CD4-positive, alpha-beta T cell treated with Interferon alpha-2 for 1 hour (primary cell): Measurements from ENCODE around the gene DPP6.

Source experiments
- DNase-seq, 2 donors: peaks; one replicate each; pipeline ENCODE4 v3.0.0-alpha.2; 2020 to 2022

The DPP6 gene

GRCh38 chr7:154869436-154869835, 817.2 kb downstream of the DPP6 start:
- no peak for DNase-seq

GRCh38 chr7:154871507-154871906, 819.3 kb downstream of the DPP6 start:
- no peak for DNase-seq

- no peak for DNase-seq
These were observed 819.9 kb downstream of the DPP6 start for GRCh38 chr7:154871928-154872750.

GRCh38 chr7:154872811-154873499, 820.8 kb downstream of the DPP6 start:
- no peak for DNase-seq

- no peak for DNase-seq
These were observed 821.4 kb downstream of the DPP6 start for GRCh38 chr7:154873500-154874121.

- no peak for DNase-seq
These were observed 822.4 kb downstream of the DPP6 start for GRCh38 chr7:154874409-154875113.

GRCh38 chr7:154875297-154875696, 823.1 kb downstream of the DPP6 start:
- no peak for DNase-seq

- no peak for DNase-seq
These were observed 824.3 kb downstream of the DPP6 start for GRCh38 chr7:154876516-154876915.

GRCh38 chr7:154877031-154877430, 824.8 kb downstream of the DPP6 start:
- no peak for DNase-seq

GRCh38 chr7:154879629-154880028, 827.4 kb downstream of the DPP6 start:
- DNase-seq, result no peak

GRCh38 chr7:154880513-154880912, 828.3 kb downstream of the DPP6 start:
- no peak for DNase-seq

- no peak for DNase-seq
These were observed 828.8 kb downstream of the DPP6 start for GRCh38 chr7:154881026-154881425.

GRCh38 chr7:154881526-154881925, 829.3 kb downstream of the DPP6 start:
- DNase-seq, result no peak

- DNase-seq, result no peak
These were observed 830.8 kb downstream of the DPP6 start for GRCh38 chr7:154882931-154883474.

- no peak for DNase-seq
These were observed 832.2 kb downstream of the DPP6 start for GRCh38 chr7:154884348-154884920.

GRCh38 chr7:154886591-154886990, 834.4 kb downstream of the DPP6 start:
- DNase-seq, result no peak

- DNase-seq, result no peak
These were observed 836.5 kb downstream of the DPP6 start for GRCh38 chr7:154888690-154889089.

GRCh38 chr7:154892459-154892858, 840.3 kb downstream of the DPP6 start:
- DNase-seq, result no peak

- DNase-seq, result no peak
These were observed 843.9 kb downstream of the DPP6 start for GRCh38 chr7:154896076-154896475.

GRCh38 chr7:154898973-154899855, 847.0 kb downstream of the DPP6 start:
- DNase-seq, result no peak

GRCh38 chr7:154899862-154900261, 847.7 kb downstream of the DPP6 start:
- DNase-seq, result no peak
